Adipocyte (in vitro differentiated cells): Measurements from ENCODE around the gene MTNR1A.
A peak's percentile ranks its signal among the peaks of the same experiment; 100 is the strongest.

ENCODE experiments used
- DNase-seq: peaks from one replicate; pipeline ENCODE4 v3.0.0-alpha.2; 2015; ENCODE audit warnings: low read depth
- H3K27me3 ChIP-seq: replicated peaks from 2 replicates; pipeline ENCODE4 v1.7.0; 2013; ENCODE audit warnings: mild to moderate bottlenecking, low read length, moderate library complexity; ENCODE audit not compliant: control insufficient read depth, insufficient read depth
- H3K36me3 ChIP-seq: 2 replicates; pipeline ENCODE4 v1.7.0; 2013; ENCODE audit warnings: low read length, mild to moderate bottlenecking, moderate library complexity; ENCODE audit not compliant: control insufficient read depth, insufficient read depth, severe bottlenecking
- H3K4me1 ChIP-seq: 2 replicates; pipeline ENCODE4 v1.7.0; 2013; ENCODE audit warnings: mild to moderate bottlenecking, low read length, moderate library complexity; ENCODE audit not compliant: control insufficient read depth, insufficient read depth
- H3K4me3 ChIP-seq: 2 replicates; pipeline ENCODE4 v1.7.0; 2013; ENCODE audit warnings: mild to moderate bottlenecking, low read length, moderate library complexity
- H3K9ac ChIP-seq: 2 replicates; pipeline ENCODE4 v1.7.0; 2013; ENCODE audit warnings: mild to moderate bottlenecking, low read length, moderate library complexity
- H3K9me3 ChIP-seq: 2 replicates; pipeline ENCODE4 v1.7.0; 2013; ENCODE audit warnings: mild to moderate bottlenecking, low read length, moderate library complexity; ENCODE audit not compliant: control insufficient read depth

Gene MTNR1A

GRCh38 chr4:186560647-186561046 is 5.3 kb upstream of the MTNR1A start:
- DNase-seq = no peak
- peaks cover 11% of the 10 kb centered on the region for H3K9me3 ChIP-seq
- H3K36me3 ChIP-seq = no peaks in the 10 kb centered on the region
- H3K9ac ChIP-seq = no peak overlapping the region
- H3K27me3 ChIP-seq = no peaks in the 10 kb centered on the region
- no peak overlapping the region for H3K4me3 ChIP-seq
- no peaks in the 10 kb centered on the region for H3K4me1 ChIP-seq

GRCh38 chr4:186557486-186557885 is 2.1 kb upstream of the MTNR1A start:
- Histone ChIP-seq H3K9ac (no peak overlapping the region), H3K4me3 (no peak overlapping the region), H3K9me3 (peaks cover 11% of the 10 kb centered on the region), H3K36me3 (no peaks in the 10 kb centered on the region), H3K4me1 (peaks cover 10% of the 10 kb centered on the region), H3K27me3 (peaks cover 19% of the 10 kb centered on the region)
- DNase-seq = peak; percentile 47

- H3K9ac ChIP-seq = no peak overlapping the region
- no peak for DNase-seq
Measured at GRCh38 chr4:186557061-186557460, 1.7 kb upstream of the MTNR1A start.

GRCh38 chr4:186554539-186554913 is 841 bp downstream of the MTNR1A start:
- H3K4me1 ChIP-seq = peaks cover 10% of the 10 kb centered on the region
- peak; percentile 25 for DNase-seq
- peaks cover 48% of the 10 kb centered on the region for H3K27me3 ChIP-seq

More at GRCh38 chr4:186557061-186557460, 1.7 kb upstream of the MTNR1A start:
- Histone ChIP-seq H3K27me3 (peaks cover 23% of the 10 kb centered on the region), H3K9me3 (peaks cover 11% of the 10 kb centered on the region), H3K4me1 (peaks cover 10% of the 10 kb centered on the region), H3K4me3 (no peak overlapping the region), H3K36me3 (no peaks in the 10 kb centered on the region)

GRCh38 chr4:186553717-186554116 is 1.6 kb downstream of the MTNR1A start:
- Histone ChIP-seq H3K4me1 (peaks cover 10% of the 10 kb centered on the region), H3K27me3 (peaks cover 53% of the 10 kb centered on the region), H3K4me3 (no peak overlapping the region), H3K9me3 (no peaks in the 10 kb centered on the region), H3K9ac (no peak overlapping the region), H3K36me3 (no peaks in the 10 kb centered on the region)
- DNase-seq = no peak

More at GRCh38 chr4:186554539-186554913, 841 bp downstream of the MTNR1A start:
- Histone ChIP-seq H3K4me3 (peak overlapping the region; percentile 67), H3K9me3 (no peaks in the 10 kb centered on the region), H3K9ac (no peak overlapping the region), H3K36me3 (no peaks in the 10 kb centered on the region)

GRCh38 chr4:186551849-186552248 is 3.5 kb downstream of the MTNR1A start:
- H3K36me3 ChIP-seq = no peaks in the 10 kb centered on the region
- H3K27me3 ChIP-seq = peaks cover 53% of the 10 kb centered on the region
- H3K9ac ChIP-seq = no peak overlapping the region
- no peak overlapping the region for H3K4me3 ChIP-seq
- H3K4me1 ChIP-seq = peaks cover 10% of the 10 kb centered on the region
- H3K9me3 ChIP-seq = no peaks in the 10 kb centered on the region
- no peak for DNase-seq

GRCh38 chr4:186545436-186545835 is 9.9 kb downstream of the MTNR1A start:
- Histone ChIP-seq H3K4me3 (no peak overlapping the region), H3K9ac (no peak overlapping the region), H3K36me3 (no peaks in the 10 kb centered on the region), H3K27me3 (peaks cover 25% of the 10 kb centered on the region), H3K9me3 (no peaks in the 10 kb centered on the region), H3K4me1 (no peaks in the 10 kb centered on the region)
- no peak for DNase-seq

- Histone ChIP-seq H3K27me3 (peaks cover 11% of the 10 kb centered on the region), H3K36me3 (no peaks in the 10 kb centered on the region), H3K9ac (no peak overlapping the region), H3K4me3 (no peak overlapping the region), H3K9me3 (peaks cover 4% of the 10 kb centered on the region), H3K4me1 (no peaks in the 10 kb centered on the region)
- DNase-seq = no peak
Measured at GRCh38 chr4:186543206-186543605, 12.2 kb downstream of the MTNR1A start.

- Histone ChIP-seq H3K9me3 (peaks cover 4% of the 10 kb centered on the region), H3K9ac (no peak overlapping the region)
- DNase-seq = no peak
Measured at GRCh38 chr4:186541801-186542200, 13.6 kb downstream of the MTNR1A start.

GRCh38 chr4:186537843-186538521 is 17.4 kb downstream of the MTNR1A start:
- no peak for DNase-seq
- Histone ChIP-seq H3K4me3 (no peak overlapping the region), H3K36me3 (no peaks in the 10 kb centered on the region), H3K27me3 (no peaks in the 10 kb centered on the region), H3K9ac (no peak overlapping the region), H3K9me3 (peaks cover 4% of the 10 kb centered on the region), H3K4me1 (no peaks in the 10 kb centered on the region)

More at GRCh38 chr4:186541801-186542200, 13.6 kb downstream of the MTNR1A start:
- Histone ChIP-seq H3K27me3 (peaks cover 11% of the 10 kb centered on the region), H3K36me3 (no peaks in the 10 kb centered on the region), H3K4me3 (no peak overlapping the region), H3K4me1 (no peaks in the 10 kb centered on the region)

- no peaks in the 10 kb centered on the region for H3K36me3 ChIP-seq
- H3K27me3 ChIP-seq = no peaks in the 10 kb centered on the region
- H3K4me1 ChIP-seq = no peaks in the 10 kb centered on the region
- H3K4me3 ChIP-seq = no peak overlapping the region
- peaks cover 4% of the 10 kb centered on the region for H3K9me3 ChIP-seq
- no peak overlapping the region for H3K9ac ChIP-seq
- DNase-seq = no peak
Measured at GRCh38 chr4:186536285-186536684, 19.1 kb downstream of the MTNR1A start.

GRCh38 chr4:186534056-186534455 is 21.3 kb downstream of the MTNR1A start:
- Histone ChIP-seq H3K9me3 (no peaks in the 10 kb centered on the region), H3K4me1 (no peaks in the 10 kb centered on the region), H3K36me3 (no peaks in the 10 kb centered on the region), H3K4me3 (no peak overlapping the region), H3K9ac (no peak overlapping the region), H3K27me3 (no peaks in the 10 kb centered on the region)
- DNase-seq = no peak
